Measurements from ENCODE around the gene ABTB1.
"Not testable (repeated sequence)": the region's sequence is repeated elsewhere in the genome, so short reads cannot be mapped to it uniquely, and the experiment has no call there.

The ABTB1 gene

DNA sequence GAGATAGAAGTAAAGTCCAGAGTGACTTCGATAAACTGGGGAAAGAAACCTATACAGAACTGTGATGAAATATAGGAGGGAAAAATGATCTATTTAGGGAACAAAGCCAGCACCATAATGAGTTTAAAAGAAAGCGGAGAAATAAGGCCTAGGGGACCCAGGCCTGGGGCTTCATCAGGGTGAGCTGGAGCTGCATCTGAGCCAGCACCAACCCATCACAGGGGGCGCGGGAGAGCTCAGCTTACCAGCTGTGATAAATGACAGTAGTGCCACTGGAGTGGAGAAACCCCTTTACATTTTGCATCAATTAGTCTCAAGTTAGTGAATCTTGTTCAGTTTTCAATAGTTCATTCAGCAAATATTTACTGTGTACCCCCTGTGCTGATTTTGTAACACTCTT lies 22.5 kb upstream of the ABTB1 start:
- no peak for DNase-seq

DNA sequence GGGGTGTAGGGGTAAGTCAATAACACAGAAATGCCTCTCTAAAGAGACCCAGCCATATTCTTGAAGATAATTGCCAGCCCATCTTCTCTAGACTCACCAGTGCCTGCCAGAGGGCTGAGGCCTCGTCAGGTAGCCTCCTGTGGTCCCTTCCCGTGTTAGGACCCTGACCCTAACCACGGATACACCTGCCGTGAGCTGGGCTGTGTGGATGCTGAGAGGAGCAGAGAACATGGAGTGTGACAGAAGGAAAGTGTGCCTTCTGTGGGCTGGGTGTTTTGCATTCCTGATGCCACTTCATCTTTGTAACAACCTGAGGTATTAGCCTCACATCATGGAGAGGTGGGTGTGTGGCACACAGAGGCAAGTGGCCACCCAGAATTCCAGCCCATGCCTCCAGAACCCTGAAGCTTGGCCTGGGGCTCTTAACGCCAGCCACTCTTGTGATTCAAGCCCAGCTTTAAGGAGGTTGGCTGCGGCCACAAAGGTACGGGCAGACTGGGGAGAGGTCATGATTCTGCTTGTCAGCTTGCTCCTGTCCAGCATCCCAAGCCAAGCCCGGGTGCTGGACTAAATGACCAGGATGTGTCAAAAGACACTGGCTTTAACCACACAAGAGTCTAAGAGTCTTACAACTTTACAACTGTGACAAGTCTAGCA lies 21.1 kb upstream of the ABTB1 start:
- DNase-seq, result no peak

DNA sequence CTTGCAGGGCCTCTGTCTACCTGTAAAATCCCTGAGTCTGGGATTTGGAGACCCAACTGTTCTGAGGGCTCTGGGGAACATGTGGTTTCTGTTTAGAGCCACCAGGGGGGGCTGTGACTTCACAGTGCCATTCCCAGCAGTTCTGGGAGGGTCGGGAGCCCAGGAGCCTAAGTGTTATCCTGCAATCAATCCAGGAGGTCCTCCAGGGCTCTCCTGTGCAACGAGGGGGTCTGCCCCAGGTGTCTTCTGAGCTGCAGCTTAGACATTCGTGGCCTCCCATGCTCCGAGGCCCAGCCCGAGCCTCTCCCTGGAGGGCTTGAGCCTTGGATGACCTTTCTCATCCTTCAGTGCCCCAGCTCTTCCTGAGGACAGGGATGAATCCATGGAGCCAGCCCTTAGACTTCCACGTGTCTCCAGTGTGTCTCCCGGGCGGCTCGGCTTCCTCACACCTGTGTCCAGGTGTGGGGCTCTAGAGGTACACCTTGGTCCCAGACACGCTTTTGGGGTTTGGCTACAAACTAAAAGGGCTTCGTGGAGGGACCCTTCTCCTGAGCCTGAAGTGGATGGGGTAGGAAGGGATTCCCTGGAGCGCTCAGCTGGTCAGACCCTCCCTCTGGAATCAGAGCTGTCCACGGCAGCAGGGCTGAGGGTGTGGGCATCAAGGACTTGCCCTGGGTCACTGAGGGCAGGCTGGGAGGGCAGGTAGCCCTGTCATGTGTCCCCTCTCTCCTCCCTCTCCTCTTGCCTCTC lies 20.3 kb upstream of the ABTB1 start:
- peak; percentile 64 for DNase-seq

DNA sequence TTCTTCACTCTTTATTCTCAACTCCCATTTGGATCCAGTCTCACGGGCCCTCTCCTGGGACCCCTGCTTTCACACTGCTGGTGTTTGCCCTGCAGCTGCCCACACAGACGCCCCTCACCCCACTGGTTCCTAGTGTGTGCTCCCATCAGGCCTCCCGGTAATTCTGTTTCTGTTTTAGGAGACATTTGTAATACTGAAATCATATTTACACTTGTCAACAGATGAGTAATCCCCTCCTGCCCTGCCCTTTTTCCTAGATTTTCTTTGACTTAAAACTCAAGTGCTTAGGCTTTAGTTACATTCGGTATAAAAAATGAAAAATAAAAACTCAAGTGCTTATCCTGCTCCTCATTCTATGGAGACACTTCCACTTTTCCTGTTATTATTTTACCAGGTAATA lies 18.4 kb upstream of the ABTB1 start:
- no peak for DNase-seq

DNA sequence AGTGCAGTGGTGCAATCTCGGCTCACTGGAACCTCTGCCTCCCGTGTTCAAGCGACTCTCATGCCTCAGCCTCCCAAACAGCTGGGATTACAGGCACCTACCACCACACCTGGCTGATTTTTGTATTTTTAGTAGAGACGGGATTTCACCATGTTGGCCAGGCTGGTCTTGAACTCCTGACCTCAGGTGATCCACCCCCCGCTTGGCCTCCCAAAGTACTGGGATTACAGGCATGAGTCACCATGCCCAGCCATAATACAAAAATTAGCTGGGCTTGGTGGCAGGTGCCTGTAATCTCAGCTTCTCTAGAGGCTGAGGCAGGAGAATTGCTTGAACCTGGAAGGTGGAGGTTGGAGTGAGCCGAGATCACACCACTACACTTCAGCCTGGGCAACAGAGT lies 17.8 kb upstream of the ABTB1 start:
- DNase-seq, result not testable (repeated sequence)

DNA sequence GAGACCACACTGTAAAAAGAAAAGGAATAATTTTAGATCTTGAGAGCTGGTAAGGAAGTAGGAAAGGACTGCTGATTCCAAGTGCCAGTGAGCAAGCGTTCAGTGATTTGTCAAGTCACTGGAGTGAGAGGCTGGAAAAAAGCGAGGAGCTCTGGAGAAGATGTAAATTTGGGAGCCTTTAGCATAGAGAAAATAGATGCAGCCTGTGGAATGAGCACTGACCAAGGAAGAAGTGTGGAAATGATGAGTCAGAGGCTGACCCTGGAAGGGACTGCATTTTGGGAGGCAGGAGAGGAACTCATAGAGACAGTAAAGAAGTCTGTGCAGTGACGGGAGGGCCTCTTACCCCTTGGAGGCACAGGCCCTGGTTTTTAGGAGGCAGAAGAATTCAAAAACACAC lies 17.1 kb upstream of the ABTB1 start:
- DNase-seq, result no peak

DNA sequence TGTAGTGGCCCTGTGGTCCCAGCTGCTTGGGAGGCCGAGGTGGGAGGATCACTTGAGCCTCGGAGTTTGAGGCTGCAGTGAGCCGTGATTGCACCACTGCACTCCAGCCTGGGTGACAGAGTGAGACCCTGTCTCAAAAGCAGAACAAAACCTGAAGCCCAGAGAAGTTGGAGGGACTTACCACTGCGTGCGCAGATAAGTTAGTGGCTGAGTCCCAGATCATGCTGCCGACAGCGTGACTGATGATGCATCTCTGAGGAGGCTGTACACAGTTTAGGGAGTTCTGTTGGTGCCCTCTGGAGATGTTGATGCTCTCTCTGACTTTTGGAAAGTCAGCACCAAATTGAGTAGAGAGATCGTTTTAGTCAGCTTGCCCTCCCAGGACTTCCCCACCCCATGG lies 15.8 kb upstream of the ABTB1 start:
- no peak for DNase-seq

DNA sequence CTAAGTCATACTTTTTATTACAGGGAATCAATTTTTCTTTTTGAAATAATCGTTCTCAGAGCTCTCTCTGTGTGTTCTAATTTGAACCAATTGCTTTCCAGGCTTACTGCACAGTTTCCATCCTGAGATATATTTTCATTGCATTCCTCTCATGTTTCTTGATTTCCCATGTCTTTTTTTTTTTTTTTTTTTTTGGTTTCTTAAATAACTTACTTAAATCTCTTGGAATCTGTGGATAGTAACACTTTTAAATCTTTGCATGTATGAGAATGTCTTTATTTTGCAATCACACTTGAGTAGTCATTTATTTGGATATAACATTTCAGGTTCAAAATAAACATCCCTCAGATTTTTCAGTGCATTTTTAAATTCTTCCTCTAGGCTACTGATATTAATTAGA lies 14.5 kb upstream of the ABTB1 start:
- no peak for DNase-seq

DNA sequence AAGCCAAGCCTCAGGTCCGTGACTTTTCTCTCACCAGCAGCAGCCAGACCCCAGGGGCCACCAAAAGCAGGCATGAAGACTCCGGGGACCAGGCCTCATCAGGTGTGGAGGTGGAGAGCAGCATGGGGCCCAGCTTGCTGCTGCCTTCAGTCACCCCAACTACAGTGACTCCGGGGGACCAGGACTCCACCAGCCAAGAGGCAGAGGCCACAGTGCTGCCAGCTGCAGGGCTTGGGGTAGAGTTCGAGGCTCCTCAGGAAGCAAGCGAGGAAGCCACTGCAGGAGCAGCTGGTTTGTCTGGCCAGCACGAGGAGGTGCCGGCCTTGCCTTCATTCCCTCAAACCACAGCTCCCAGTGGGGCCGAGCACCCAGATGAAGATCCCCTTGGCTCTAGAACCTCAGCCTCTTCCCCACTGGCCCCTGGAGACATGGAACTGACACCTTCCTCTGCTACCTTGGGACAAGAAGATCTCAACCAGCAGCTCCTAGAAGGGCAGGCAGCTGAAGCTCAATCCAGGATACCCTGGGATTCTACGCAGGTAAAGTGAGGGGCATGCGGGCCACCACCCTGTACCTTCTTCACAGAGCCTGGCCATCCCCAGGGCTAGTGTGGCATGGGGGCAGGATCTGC lies 12.0 kb upstream of the ABTB1 start:
- DNase-seq, result no peak

DNA sequence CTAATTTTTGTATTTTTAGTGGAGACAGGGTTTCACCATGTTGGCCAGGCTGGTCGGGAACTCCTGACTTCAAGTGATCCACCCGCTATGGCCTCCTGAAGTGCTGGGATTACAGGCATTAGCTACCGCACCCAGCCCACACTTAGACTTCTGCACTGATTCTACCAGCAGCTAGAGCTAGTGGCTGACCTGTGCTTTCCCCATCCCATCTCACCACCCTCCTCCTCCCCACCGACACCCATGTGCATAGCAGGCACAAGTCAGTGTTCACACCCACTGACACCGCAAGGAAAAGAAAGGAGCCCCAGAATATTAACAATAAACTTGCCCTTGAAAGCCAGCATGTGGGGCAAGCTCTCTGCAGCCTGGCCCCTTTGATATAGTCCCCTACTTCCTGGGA lies 11.2 kb upstream of the ABTB1 start:
- DNase-seq, result no peak

DNA sequence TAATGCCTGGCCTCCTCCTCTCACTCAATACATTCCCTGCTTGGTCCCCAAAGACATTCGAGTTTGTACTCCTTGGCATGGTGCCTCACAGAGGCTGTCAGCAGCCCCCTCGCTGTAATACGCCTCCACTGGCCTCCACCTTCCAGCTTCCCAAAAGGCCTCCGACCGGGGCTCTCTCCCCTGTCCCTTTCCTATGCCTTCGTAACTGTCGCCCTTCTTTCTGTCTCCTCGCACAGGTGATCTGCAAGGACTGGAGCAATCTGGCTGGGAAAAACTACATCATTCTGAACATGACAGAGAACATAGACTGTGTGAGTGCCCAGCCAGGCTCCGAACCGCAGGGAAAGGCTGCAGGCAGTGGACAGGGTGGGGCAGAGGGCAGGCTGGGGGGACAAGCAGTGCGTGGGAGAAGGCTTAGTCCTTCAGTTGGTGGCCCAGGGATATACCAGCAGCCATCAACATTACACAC lies 10.7 kb upstream of the ABTB1 start:
- no peak for DNase-seq

DNA sequence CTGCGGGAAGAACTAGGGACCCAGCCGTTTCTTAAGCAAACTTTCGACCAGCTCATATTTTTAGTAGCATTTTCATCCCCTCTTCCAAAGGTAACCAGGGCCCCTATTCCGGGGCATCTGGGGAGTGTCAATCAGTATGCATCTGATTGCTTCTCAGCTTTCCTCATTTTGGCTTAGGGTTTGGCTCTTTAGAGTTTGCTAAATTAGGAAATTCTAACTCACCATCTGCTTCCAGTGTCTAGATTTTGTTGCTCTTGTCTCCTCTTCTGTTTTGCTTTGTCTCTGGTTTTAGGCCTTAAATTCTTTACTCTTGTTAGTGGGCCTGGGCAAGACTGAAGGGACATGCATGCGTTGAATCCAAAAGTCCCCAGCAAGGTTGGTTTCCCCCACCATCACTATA lies 9.6 kb upstream of the ABTB1 start:
- no peak for DNase-seq

DNA sequence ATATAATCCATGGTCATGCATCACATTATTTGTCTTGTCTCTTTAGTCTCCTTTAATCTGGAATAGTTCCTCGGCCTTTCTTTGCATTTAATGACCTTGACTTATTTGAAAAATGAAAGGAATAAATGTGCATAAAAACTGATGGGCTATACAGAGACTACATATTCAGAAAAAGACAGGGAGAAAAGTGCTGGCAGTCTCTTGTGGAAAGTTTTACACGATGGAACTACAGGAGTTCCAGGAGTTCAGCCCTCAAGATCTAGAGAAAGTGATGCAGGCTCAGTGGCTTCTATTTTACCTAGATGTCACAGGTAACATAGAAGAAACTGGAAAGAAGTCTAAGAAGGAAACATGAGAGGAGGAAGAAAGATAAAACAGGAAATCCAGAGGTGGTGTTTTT lies 7.6 kb upstream of the ABTB1 start:
- DNase-seq, result no peak

DNA sequence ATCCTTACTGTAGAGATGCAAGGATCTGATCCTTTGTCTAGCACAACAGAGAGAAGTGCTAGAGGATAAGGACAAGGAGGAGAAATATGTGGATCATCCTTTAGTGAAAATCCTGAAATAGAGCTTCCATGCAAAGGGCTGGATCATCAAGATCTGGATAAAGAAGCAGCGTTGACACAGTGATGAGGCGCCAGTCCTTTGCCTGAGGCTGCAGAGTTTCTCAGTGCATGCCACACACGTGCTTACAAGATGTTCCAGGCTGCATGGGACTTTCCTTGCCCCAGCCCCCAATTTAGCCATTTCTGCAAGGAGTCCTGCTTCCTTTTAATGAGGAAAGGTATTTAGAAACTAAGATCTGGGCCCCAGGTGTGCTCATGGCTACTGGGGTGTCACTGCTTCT lies 7.2 kb upstream of the ABTB1 start:
- no peak for DNase-seq

DNA sequence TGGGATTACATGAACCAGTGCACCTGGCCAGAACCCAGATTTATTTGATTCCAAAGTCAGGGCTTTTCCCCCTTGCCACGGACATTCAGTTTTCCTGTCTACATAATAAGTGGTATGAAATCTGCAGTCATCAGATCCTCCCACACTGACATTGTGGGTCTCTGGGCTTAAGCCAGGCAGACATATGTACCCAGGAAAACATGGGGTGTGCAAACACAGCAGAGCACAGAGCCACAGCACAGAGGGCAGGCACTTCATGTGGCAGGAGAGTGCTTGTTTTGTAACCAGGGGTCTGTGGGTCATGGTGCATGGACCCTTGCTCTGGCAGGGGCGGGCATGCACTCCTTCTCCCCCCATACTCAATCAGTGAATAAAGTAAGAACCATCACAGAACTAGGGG lies 6.1 kb upstream of the ABTB1 start:
- no peak for DNase-seq

DNA sequence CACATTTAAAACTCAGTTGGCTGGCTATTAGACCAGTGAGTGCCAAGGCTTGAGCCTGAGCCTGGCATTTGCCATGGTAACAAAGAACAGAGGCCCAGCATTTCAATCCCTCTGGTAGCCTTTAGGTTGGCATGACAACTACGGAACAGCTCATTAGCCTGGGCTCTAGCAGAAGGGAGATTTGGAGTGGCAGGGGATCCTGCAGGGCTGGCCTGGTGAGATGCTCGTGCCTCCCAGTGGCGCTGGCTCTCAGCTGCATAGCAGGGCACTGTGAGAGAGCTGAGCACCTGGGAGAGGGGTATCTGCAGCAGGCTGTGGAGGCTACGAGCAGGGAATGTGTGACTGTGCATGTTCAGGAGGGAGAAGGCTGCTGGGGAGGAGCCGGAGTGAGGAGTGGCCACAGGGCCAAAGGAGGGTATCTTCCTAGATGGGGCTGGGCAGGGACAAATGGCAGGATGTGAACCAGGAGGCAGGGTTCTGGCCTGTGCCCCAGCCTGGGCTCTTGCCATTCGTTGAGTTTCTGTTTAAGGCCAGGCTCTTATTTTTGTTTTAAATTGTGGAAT lies 5.6 kb upstream of the ABTB1 start:
- DNase-seq, result no peak

DNA sequence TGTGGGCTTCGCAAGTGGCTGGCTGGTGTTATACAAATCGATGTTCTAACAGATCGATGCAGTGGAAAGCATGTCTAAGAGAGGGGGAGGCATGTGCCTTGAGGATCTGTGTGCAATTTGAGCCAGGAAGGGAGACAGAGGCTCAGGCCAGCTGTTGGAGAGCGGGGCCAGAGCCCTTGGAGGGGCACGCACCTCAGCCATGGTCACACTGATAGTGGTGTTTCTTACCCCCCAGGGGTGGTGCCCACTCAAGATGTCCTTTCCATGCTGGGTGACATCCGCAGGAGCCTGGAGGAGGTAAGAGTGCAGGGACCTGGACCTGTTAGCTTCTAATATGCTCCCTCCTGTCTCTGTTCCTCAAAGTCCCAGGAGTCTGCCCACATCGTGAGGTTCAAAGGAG lies 3.8 kb upstream of the ABTB1 start:
- no peak for DNase-seq

DNA sequence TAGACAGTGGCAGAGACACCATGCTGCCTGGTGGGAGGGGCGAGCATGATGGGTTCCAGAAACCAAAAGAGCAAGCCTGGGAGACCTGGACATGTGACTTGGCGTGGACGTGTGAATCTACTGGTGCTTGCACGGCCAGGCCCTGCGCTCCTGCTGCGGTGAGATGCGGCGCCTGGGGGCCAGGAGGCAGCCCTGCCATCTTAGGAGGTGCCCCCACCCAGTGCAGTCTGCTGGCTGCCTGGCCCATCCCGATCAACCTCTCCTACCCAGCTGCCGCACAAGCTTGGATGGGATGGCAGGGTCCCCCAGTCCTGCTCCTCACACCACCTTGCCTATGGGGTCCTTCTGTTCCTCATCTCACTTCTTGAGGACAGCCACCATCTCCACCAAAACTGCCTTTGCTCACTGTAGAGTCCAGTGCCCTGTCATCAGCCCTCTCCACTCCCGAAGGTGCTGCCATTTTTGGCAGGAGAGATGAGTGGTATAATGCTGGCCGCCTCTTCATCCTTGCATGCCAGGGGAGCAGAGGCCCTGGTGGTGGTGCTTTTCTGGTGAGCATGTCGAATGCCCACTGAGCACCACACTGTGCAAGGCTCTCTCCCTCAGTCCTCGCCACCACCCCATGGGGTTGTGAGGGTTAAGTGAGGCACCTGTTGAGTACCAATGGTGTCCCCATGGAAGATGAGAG lies 3.1 kb upstream of the ABTB1 start:
- no peak for DNase-seq

DNA sequence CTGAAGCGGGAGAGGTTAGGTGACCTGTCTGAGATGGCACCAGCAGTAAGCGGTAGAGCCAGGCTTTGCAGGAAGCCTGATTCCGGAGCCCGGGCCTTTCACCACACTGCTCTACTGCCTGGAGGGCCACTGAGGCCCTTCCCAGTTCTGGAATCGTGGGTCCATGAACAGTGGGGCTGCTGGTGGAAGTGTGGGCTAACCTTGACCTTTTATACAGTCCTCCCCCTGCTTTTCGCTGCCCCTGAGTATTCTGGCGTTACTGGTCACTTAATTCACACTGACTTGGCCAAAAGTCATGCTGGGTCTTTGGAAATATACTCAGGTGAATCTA lies 2.6 kb upstream of the ABTB1 start:
- no peak for DNase-seq

DNA sequence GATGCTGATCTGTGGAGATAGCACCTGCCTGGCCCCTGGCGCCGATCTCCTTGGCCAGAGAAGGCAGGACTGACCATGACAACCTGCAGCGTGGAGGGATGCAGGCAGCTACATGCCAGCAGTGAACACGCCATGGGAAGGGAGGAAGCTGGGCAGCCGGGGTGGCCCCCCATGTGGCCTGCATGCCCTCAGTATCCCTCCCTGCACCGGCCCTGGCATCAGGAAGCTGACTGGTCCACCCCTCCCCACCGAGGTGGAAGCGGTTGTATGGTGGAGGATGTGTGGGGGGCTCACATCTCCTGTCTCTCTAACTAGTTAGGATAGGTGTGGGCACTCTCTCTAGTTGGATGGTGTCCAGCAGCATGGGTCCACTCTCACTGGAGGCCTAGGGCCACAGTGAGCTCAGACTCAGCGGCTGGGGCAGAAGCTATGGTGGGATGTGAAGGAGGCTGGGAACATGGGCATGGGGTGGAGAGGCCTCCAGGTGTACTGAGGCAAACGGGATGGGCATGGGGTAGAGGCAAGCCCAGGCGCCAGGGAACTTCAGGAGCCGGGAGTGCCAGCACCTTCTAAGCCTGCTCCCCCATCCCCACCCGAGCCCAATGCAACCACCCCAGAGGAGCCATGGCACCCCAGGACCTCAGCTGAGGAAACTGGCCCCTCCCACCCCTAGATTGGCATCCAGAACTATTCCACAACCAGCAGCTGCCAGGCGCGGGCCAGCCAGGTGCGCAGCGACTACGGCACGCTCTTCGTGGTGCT lies 1.8 kb upstream of the ABTB1 start:
- DNase-seq, result no peak

DNA sequence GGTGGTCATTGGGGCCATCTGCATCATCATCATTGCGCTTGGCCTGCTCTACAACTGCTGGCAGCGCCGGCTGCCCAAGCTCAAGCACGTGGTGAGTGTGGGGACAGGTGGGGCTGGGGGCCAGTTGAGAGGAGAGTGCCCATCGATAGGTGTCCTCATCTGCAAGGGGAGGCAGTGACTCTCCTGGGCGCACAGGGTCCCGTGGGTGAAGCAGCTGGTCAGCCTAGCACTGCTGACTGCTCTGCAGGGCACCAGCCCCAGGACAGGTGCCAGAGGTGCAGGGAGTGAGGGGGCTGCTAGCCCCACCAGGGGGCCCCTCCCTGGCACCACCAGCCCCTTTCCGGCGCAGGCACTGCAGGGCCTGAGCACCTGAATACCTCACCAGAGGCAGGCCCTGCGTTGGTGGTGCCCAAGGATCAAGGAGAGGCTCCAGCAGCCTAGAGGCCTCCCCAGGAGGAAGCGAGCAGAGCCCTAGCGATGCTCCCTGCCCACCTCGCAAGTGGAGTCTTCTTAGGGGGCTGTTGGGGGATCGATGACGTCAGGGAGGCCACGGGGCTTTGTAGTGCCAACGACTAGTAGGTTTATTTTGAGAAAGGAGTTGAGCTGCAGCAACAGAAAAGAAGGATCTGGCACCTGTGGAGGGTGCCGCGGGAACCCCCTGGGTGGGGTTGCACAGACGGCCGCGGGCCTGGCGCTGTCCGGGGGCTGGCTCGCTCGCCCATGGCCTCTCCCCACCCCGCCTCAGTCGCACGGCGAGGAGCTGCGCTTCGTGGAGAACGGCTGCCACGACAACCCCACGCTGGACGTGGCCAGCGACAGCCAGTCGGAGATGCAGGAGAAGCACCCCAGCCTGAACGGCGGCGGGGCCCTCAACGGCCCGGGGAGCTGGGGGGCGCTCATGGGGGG lies 976 bp upstream of the ABTB1 start:
- peak; percentile 25 for DNase-seq
